Gastrocnemius medialis (tissue), 4 donors: ENCODE measurements around the gene PTX4.

Experiments used
- POLR2A ChIP-seq, 2 donors: fragments of 450-650 bp; IDR thresholded peaks; one replicate each; pipeline ENCODE4 v1.6.1; 2017; ENCODE audit warnings: antibody characterized with exemption in 2 of 2, mild to moderate bottlenecking in 2 of 2, moderate library complexity in 2 of 2
- TF ChIP-seq, protein P1 (sequence below), 5 experiments: fragments of 450-650 bp in 3 of 5; fragments of 200-600 bp in 2 of 5; sonication (generic) in 2 of 5; IDR thresholded peaks in 4 of 5; conservative IDR thresholded peaks in 1 of 5; 1 replicate in 4 of 5; 2 replicates in 1 of 5; pipeline ENCODE4 v1.5.1; 2016 to 2019; ENCODE audit warnings: antibody characterized with exemption in 5 of 5, mild to moderate bottlenecking in 3 of 5, moderate library complexity in 3 of 5

DNA sequence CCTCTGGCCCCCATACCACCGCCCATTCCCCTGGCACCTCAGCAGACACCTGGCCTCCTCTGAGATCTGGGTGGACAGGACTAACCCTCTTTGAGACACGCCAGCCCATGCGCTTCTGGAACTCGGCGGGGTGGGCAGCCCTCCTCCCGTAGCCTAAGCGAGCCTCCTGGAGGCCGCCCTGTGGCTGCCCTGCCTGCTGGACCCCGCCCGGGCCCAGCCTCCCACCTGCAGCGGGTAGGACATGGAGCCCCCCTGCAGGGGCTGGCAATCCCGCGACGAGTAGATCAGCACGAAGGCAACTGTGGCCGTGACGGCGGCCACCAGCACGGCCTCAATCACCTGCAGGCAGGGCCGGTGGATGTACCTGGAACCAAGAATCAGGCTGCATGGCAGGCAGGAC is 36.2 kb downstream of the PTX4 start:
- TF ChIP-seq, protein P1, sequence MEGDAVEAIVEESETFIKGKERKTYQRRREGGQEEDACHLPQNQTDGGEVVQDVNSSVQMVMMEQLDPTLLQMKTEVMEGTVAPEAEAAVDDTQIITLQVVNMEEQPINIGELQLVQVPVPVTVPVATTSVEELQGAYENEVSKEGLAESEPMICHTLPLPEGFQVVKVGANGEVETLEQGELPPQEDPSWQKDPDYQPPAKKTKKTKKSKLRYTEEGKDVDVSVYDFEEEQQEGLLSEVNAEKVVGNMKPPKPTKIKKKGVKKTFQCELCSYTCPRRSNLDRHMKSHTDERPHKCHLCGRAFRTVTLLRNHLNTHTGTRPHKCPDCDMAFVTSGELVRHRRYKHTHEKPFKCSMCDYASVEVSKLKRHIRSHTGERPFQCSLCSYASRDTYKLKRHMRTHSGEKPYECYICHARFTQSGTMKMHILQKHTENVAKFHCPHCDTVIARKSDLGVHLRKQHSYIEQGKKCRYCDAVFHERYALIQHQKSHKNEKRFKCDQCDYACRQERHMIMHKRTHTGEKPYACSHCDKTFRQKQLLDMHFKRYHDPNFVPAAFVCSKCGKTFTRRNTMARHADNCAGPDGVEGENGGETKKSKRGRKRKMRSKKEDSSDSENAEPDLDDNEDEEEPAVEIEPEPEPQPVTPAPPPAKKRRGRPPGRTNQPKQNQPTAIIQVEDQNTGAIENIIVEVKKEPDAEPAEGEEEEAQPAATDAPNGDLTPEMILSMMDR (IDR thresholded peaks at IDR 0.05 in 4 of 5, conservative IDR thresholded peaks at IDR 0.05 in 1 of 5), result no peak
- TF ChIP-seq POLR2A (IDR thresholded peaks at IDR 0.05), result no peak
